Mesendoderm (in vitro differentiated cells): ENCODE data around the gene SDSL.

Experiments used
- DNase-seq: peaks from one replicate; pipeline ENCODE4 v3.0.0; 2013
- H2AK5ac ChIP-seq: 2 replicates; pipeline ENCODE4 v1.6.1; 2013; ENCODE audit warnings: low read length, inconsistent platforms
- H2BK120ac ChIP-seq: 2 replicates; pipeline ENCODE4 v1.6.1; 2013; ENCODE audit warnings: low read depth, mild to moderate bottlenecking, low read length, moderate library complexity, mixed read lengths
- H2BK15ac ChIP-seq: replicated peaks from 2 replicates; pipeline ENCODE4 v1.6.1; 2013; ENCODE audit warnings: low read depth, mild to moderate bottlenecking, moderate library complexity
- H2BK5ac ChIP-seq: 2 replicates; pipeline ENCODE4 v1.6.1; 2013; ENCODE audit warnings: low read length, inconsistent platforms
- H3K18ac ChIP-seq: 2 replicates; pipeline ENCODE4 v1.6.1; 2013; ENCODE audit warnings: mild to moderate bottlenecking, low read length, mixed read lengths
- H3K23ac ChIP-seq: one replicate; pipeline ENCODE4 v1.6.1; 2013; ENCODE audit warnings: low read length
- H3K27ac ChIP-seq: 2 replicates; pipeline ENCODE4 v1.5.1; 2013; ENCODE audit warnings: low read depth, mild to moderate bottlenecking, inconsistent platforms, low read length, moderate library complexity
- H3K27me3 ChIP-seq: 2 replicates; pipeline ENCODE4 v1.6.1; 2013; ENCODE audit warnings: low read length, control low read depth, mild to moderate bottlenecking, inconsistent platforms; ENCODE audit not compliant: insufficient read depth, poor library complexity
- H3K36me3 ChIP-seq: 2 replicates; pipeline ENCODE4 v1.6.1; 2013; ENCODE audit warnings: low read length, inconsistent platforms; ENCODE audit not compliant: control insufficient read depth, insufficient read depth
- H3K4ac ChIP-seq: one replicate; pipeline ENCODE4 v1.6.1; 2013; ENCODE audit warnings: low read depth, mild to moderate bottlenecking, low read length, moderate library complexity
- H3K4me1 ChIP-seq: 2 replicates; pipeline ENCODE4 v1.6.1; 2013; ENCODE audit warnings: low read depth, low read length, inconsistent platforms; ENCODE audit not compliant: control insufficient read depth
- H3K4me2 ChIP-seq: 2 replicates; pipeline ENCODE4 v1.6.1; 2013; ENCODE audit warnings: low read length
- H3K4me3 ChIP-seq: 2 replicates; pipeline ENCODE4 v1.5.1; 2013; ENCODE audit warnings: mild to moderate bottlenecking, low read length
- H3K56ac ChIP-seq: one replicate; pipeline ENCODE4 v1.6.1; 2013; ENCODE audit warnings: low read length
- H3K79me1 ChIP-seq: 2 replicates; pipeline ENCODE4 v1.6.1; 2013; ENCODE audit warnings: low read length, inconsistent platforms
- H3K79me2 ChIP-seq: 2 replicates; pipeline ENCODE4 v1.6.1; 2013; ENCODE audit warnings: mild to moderate bottlenecking, low read length; ENCODE audit not compliant: control insufficient read depth, insufficient read depth
- H3K9ac ChIP-seq: 2 replicates; pipeline ENCODE4 v1.6.1; 2013; ENCODE audit warnings: low read length, inconsistent platforms
- H4K5ac ChIP-seq: one replicate; pipeline ENCODE4 v1.6.1; 2013; ENCODE audit warnings: low read length
- H4K8ac ChIP-seq: one replicate; pipeline ENCODE4 v1.6.1; 2013; ENCODE audit warnings: low read depth, mild to moderate bottlenecking, control low read depth, low read length, moderate library complexity
- WGBS: extraction: QIAGEN DNeasy Blood & Tissue Kit; methylation state at CpG from one replicate; pipeline ENCODE4 v1.1.7; 2013; ENCODE audit warnings: low lambda C conversion rate, missing lambda C conversion rate; ENCODE audit not compliant: insufficient coverage; ENCODE audit errors: extremely low coverage; 5-methylcytosine and 5-hydroxymethylcytosine counted together

SDSL gene

DNA sequence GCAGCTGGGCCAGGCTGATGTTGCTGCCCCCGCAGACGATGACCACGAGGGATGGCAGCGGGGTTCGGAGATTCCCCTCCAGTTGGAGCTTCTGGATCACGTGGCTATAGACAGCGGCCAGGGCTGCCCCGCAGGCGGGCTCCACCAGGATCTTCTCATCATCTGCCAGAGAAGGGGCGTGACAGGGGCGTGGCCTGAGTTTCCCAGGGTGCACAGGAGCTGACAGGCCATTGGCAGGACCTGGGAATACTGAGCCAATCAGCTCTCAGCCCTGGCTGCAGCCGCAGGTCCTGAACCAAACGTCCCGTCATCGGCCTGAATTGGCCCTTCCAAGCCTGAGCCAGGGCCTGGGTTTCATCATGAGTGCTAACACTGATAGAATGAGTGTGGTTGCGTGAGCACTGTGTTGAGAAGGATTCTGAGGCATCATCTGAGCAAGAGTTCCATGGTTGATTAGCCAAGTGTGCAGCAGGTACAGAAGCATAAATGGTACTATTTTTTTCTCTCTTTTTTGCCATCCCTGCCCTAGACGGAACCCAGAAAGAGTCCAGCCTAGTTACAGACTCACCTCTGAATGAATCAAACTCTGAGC is 29.1 kb upstream of the SDSL start:
- H3K4ac ChIP-seq: no peak overlapping the region
- H3K9ac ChIP-seq: no peak overlapping the region
- no peak overlapping the region for H3K18ac ChIP-seq
- no peak overlapping the region for H2BK5ac ChIP-seq
- H3K4me3 ChIP-seq: no peak overlapping the region
- no peaks in the 10 kb centered on the region for H3K36me3 ChIP-seq
- no peak overlapping the region for H2AK5ac ChIP-seq
- H3K4me2 ChIP-seq: no peak overlapping the region
- H3K23ac ChIP-seq: no peak overlapping the region
- H3K56ac ChIP-seq: no peak overlapping the region
- no peak overlapping the region for H2BK15ac ChIP-seq
- no peak overlapping the region for H4K5ac ChIP-seq
- peak; percentile 92 for DNase-seq
- no peaks in the 10 kb centered on the region for H3K79me2 ChIP-seq
- no CpG with 5 or more reads among the region's 17 CpGs for WGBS
- no peak overlapping the region for H2BK120ac ChIP-seq
- H3K4me1 ChIP-seq: no peaks in the 10 kb centered on the region
- no peaks in the 10 kb centered on the region for H3K27me3 ChIP-seq
- no peak overlapping the region for H4K8ac ChIP-seq
- H3K79me1 ChIP-seq: no peaks in the 10 kb centered on the region
- no peak overlapping the region for H3K27ac ChIP-seq

DNA sequence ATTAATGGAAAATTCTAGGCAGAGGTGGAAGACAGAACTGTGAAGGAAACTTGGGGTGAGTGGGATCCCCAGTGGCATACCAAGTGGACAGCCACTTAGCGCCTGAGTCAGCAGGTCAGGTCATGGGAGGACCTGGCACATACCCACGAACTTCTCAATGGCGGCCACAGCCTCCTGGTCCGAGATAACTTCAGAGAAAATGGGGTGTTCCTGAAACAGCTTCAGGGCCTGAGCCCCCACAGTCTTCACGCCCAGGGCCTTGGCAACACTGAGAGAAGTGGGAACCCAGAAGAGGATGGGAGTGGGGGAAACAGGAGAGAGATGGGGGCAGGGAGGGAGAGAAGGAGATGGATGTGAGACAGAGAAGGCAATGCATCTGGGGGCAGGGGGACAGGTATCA is 28.4 kb upstream of the SDSL start:
- H2BK120ac ChIP-seq: no peak overlapping the region
- no peak overlapping the region for H3K56ac ChIP-seq
- no peak overlapping the region for H3K27ac ChIP-seq
- H3K79me1 ChIP-seq: no peaks in the 10 kb centered on the region
- no peak overlapping the region for H2BK5ac ChIP-seq
- no peak overlapping the region for H3K18ac ChIP-seq
- H3K4me2 ChIP-seq: no peak overlapping the region
- H3K27me3 ChIP-seq: no peaks in the 10 kb centered on the region
- no peak for DNase-seq
- H2AK5ac ChIP-seq: no peak overlapping the region
- WGBS: no CpG with 5 or more reads among the region's 5 CpGs
- no peak overlapping the region for H3K23ac ChIP-seq
- H2BK15ac ChIP-seq: no peak overlapping the region
- H3K36me3 ChIP-seq: no peaks in the 10 kb centered on the region
- no peak overlapping the region for H4K5ac ChIP-seq
- no peak overlapping the region for H3K9ac ChIP-seq
- no peak overlapping the region for H3K4ac ChIP-seq
- H3K4me3 ChIP-seq: no peak overlapping the region
- H4K8ac ChIP-seq: no peak overlapping the region
- no peaks in the 10 kb centered on the region for H3K4me1 ChIP-seq
- no peaks in the 10 kb centered on the region for H3K79me2 ChIP-seq

DNA sequence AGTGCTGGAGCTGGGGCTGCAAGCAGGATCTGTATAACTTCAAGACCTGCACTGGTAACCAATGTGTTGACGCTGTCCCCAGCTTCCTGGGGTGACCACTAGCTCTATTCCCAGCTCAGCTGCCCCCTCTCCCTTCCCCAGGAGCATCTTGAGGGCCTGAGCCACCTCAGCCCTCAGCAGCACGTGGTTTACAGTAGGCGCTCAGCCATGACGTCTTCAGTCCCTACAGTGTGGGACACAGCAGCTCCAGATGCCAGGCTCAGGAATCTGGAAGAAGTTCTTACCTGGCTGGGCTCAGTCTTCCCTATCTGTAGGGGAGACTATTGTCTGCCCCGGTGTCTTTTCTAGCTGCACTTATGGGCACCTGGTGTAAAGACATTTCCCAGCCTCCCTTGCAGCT is 27.1 kb upstream of the SDSL start:
- Histone ChIP-seq H3K18ac (no peak overlapping the region), H3K79me2 (no peaks in the 10 kb centered on the region), H2BK15ac (no peak overlapping the region)

DNA sequence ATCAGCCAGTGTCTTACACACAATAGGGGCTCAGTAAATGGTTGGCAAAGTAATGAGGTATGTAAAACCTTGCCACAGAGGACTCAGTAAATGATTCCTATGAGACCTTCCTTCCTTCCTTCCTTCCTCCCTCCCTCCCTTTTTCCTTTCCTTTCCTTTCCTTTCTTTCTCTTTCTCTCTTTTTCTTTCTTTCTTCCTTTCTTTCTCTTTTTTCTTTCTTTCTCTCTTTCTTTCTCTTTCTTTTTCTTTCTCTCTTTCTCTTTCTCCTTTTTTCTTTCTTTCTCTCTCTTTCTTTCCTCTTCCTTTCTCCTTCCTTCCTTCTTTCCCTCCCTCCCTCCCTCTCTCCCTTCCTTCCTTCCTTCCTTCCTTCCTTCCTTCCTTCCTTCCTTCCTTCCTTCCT is 26.0 kb upstream of the SDSL start:
- Histone ChIP-seq H3K4me3 (no peak overlapping the region), H2BK120ac (no peak overlapping the region), H3K23ac (no peak overlapping the region), H3K79me1 (no peaks in the 10 kb centered on the region), H3K4me1 (no peaks in the 10 kb centered on the region), H3K4ac (no peak overlapping the region), H3K27ac (no peak overlapping the region), H4K8ac (no peak overlapping the region), H3K4me2 (no peak overlapping the region), H2BK15ac (no peak overlapping the region), H4K5ac (no peak overlapping the region), H2AK5ac (no peak overlapping the region), H3K18ac (no peak overlapping the region), H3K27me3 (no peaks in the 10 kb centered on the region), H3K79me2 (no peaks in the 10 kb centered on the region), H2BK5ac (no peak overlapping the region), H3K56ac (no peak overlapping the region), H3K36me3 (no peaks in the 10 kb centered on the region), H3K9ac (no peak overlapping the region)
- no peak for DNase-seq

More for the DNA sequence above, 27.1 kb upstream of the SDSL start:
- no peak overlapping the region for H2BK120ac ChIP-seq
- no peak overlapping the region for H3K4ac ChIP-seq
- no peak overlapping the region for H2AK5ac ChIP-seq
- DNase-seq: no peak
- H3K27ac ChIP-seq: no peak overlapping the region
- H3K4me1 ChIP-seq: no peaks in the 10 kb centered on the region
- H3K4me2 ChIP-seq: no peak overlapping the region
- no peaks in the 10 kb centered on the region for H3K36me3 ChIP-seq
- no peak overlapping the region for H4K8ac ChIP-seq
- no peak overlapping the region for H3K23ac ChIP-seq
- no peak overlapping the region for H3K4me3 ChIP-seq
- no peak overlapping the region for H3K9ac ChIP-seq
- WGBS: no CpG with 5 or more reads among the region's 5 CpGs
- no peak overlapping the region for H4K5ac ChIP-seq
- no peak overlapping the region for H3K56ac ChIP-seq
- no peaks in the 10 kb centered on the region for H3K79me1 ChIP-seq
- no peak overlapping the region for H2BK5ac ChIP-seq
- no peaks in the 10 kb centered on the region for H3K27me3 ChIP-seq

DNA sequence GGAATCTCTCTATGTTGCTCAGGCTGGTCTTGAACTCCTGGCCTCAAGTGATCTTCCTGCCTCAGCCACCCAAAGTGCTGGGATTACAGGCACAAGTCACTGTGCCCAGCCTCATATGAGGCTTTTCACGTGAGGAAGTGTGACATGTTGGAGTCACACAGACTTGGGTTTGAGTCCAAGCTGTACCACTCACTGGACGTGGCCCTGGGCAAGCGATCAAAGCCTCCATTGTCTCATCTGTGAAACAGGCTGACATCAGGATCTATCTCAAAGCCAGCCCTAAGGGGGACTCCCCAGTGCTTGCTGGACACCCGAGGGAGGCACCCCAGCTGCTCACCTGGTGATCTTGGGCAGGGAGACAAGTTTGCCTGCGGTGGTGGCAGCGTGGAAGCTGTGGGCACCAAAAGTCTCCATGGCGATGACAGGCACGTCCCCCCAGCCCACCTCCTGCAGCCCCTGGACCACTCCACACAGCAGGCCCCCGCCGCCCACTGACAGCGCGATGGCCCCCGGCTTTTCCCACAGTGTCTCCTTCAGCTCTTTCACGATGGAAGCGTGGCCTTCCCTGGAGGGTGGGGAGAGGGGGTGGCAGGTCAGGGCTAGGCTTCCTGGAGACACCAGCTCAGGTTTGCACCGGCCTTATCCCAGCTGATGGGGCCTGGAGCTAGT is 25.2 kb upstream of the SDSL start:
- Histone ChIP-seq H3K23ac (peak overlapping the region; percentile 80), H3K27ac (no peak overlapping the region), H3K27me3 (no peaks in the 10 kb centered on the region), H3K4me2 (no peak overlapping the region), H3K4me3 (no peak overlapping the region), H3K4me1 (no peaks in the 10 kb centered on the region), H2BK5ac (no peak overlapping the region), H2AK5ac (no peak overlapping the region), H3K79me2 (no peaks in the 10 kb centered on the region), H3K18ac (no peak overlapping the region), H3K4ac (no peak overlapping the region), H3K9ac (no peak overlapping the region), H4K8ac (no peak overlapping the region), H2BK120ac (no peak overlapping the region), H2BK15ac (no peak overlapping the region), H3K56ac (no peak overlapping the region), H4K5ac (no peak overlapping the region), H3K79me1 (no peaks in the 10 kb centered on the region), H3K36me3 (no peaks in the 10 kb centered on the region)
- no CpG with 5 or more reads among the region's 16 CpGs for WGBS
- DNase-seq: no peak
